PC-9 (cell line): ENCODE data around the gene HARBI1.

Experiments used
- EZH2 ChIP-seq: fragments of 200-600 bp; sonication (generic); IDR thresholded peaks from 2 replicates; pipeline ENCODE4 v1.8.0; 2017; ENCODE audit warnings: antibody characterized with exemption, low read depth
- TF ChIP-seq, protein P1 (sequence below): fragments of 200-600 bp; sonication (generic); conservative IDR thresholded peaks from 2 replicates; pipeline ENCODE4 v1.6.1; 2017; ENCODE audit warnings: mixed run types, antibody characterized with exemption, mild to moderate bottlenecking, moderate library complexity

DNA sequence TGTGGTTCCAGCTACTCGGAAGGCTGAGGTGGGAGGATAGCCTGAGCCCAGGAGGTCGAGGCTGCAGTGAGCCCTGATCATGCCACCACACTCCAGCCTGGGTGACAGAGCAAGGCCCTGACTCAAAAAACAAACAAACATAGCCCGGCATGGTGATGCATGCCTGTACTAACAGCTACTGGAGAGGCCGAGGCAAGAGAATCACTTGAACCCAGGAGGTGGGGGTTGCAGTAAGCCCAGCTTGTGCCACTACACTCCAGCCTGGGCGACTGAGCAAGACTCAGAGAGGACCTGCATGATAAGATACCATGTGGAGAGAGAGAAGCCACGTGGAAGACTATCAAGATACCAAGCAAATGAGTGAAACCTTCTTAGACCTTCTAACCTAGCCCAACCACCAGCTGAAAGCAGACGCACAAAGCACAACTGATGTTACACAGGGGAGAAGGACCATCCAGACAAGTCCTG lies 59.3 kb downstream of the HARBI1 start:
- TF ChIP-seq, protein P1, sequence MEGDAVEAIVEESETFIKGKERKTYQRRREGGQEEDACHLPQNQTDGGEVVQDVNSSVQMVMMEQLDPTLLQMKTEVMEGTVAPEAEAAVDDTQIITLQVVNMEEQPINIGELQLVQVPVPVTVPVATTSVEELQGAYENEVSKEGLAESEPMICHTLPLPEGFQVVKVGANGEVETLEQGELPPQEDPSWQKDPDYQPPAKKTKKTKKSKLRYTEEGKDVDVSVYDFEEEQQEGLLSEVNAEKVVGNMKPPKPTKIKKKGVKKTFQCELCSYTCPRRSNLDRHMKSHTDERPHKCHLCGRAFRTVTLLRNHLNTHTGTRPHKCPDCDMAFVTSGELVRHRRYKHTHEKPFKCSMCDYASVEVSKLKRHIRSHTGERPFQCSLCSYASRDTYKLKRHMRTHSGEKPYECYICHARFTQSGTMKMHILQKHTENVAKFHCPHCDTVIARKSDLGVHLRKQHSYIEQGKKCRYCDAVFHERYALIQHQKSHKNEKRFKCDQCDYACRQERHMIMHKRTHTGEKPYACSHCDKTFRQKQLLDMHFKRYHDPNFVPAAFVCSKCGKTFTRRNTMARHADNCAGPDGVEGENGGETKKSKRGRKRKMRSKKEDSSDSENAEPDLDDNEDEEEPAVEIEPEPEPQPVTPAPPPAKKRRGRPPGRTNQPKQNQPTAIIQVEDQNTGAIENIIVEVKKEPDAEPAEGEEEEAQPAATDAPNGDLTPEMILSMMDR = no peak
- no peak for TF ChIP-seq EZH2
